Parathyroid adenoma (tissue), 2 donors: Measurements from ENCODE around the gene ADI1.
A peak's percentile ranks its signal among the peaks of the same experiment; 100 is the strongest.

Source experiments
- H2AFZ ChIP-seq: fragments of 300-600 bp; sonication (generic); one replicate; pipeline ENCODE4 v1.7.0; 2017; ENCODE audit warnings: antibody characterized with exemption, mild to moderate bottlenecking
- H3K27ac ChIP-seq: fragments of 300-600 bp; sonication (generic); one replicate; pipeline ENCODE4 v1.7.0; 2017
- H3K27me3 ChIP-seq: fragments of 300-600 bp; sonication (generic); one replicate; pipeline ENCODE4 v1.7.0; 2017; ENCODE audit warnings: low read length; ENCODE audit not compliant: control insufficient read depth, insufficient read depth
- H3K36me3 ChIP-seq: fragments of 300-600 bp; sonication (generic); one replicate; pipeline ENCODE4 v1.7.0; 2017; ENCODE audit warnings: low read length; ENCODE audit not compliant: control insufficient read depth, insufficient read depth
- H3K4me1 ChIP-seq: fragments of 300-600 bp; sonication (generic); one replicate; pipeline ENCODE4 v1.7.0; 2017; ENCODE audit warnings: control low read depth
- H3K4me2 ChIP-seq: fragments of 300-600 bp; sonication (generic); one replicate; pipeline ENCODE4 v1.7.0; 2017; ENCODE audit warnings: low read length
- H3K4me3 ChIP-seq: fragments of 300-600 bp; sonication (generic); one replicate; pipeline ENCODE4 v1.7.0; 2017; ENCODE audit warnings: low read depth, low read length
- H3K79me2 ChIP-seq: fragments of 300-600 bp; sonication (generic); one replicate; pipeline ENCODE4 v1.7.0; 2017; ENCODE audit warnings: control low read depth
- H3K9ac ChIP-seq: fragments of 300-600 bp; sonication (generic); one replicate; pipeline ENCODE4 v1.7.0; 2017; ENCODE audit warnings: mild to moderate bottlenecking
- H3K9me3 ChIP-seq: fragments of 300-600 bp; sonication (generic); one replicate; pipeline ENCODE4 v1.7.0; 2017; ENCODE audit warnings: low read length; ENCODE audit not compliant: control insufficient read depth
- TF ChIP-seq, protein P1 (sequence below): fragments of 300-600 bp; sonication (generic); IDR thresholded peaks from one replicate; pipeline ENCODE4 v1.7.0; 2017; ENCODE audit warnings: antibody characterized with exemption, mild to moderate bottlenecking
- donor health status: primary hyperparathyroidism.

Gene ADI1

DNA sequence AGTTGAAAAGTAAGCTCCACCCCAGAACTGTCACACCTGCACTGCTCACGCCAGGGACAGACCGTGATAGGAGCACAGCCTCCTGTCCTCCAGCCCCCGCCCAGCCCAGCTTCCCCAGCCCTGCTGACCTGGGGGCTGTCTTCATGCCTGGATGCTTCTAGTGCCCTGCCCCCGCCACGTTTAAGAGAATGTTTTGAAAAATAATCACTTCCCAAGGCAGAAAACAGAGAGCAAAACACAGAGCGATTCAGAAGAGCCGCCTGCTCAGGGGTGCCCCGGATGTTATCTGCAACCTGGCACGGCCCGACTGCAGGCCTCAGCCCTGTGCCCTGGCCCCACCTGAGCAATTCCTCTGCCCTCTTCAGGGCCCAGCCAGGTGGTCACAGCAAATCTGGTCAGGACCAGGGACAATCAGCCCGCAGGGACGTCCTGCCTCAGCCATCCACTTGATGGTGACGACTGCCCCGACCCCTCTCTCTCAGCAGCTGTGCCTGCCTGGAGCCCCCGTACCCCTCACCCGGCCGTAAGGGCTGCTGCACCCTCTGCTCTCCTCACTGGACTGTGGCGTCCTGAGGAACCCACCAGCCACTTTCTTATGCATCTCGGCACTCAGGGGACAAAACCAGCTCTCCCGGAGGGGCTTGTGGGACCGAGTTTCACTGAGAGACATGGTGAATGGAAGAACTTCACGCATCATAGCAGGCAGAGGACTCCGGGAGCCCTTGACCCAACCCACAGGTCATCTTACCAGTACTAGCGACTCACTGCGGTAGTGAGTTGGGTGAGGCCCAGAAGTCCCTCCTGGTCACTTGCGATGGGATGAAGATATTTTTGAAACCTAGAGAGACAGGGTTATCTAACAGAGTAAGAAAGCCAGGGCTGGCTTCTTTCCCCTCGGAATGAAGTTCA is 30.2 kb downstream of the ADI1 start:
- H3K4me3 ChIP-seq = peak overlapping the region; percentile 25
- H3K27me3 ChIP-seq = no peaks in the 10 kb centered on the region
- H3K4me2 ChIP-seq = peak overlapping the region; percentile 59
- no peaks in the 10 kb centered on the region for H3K79me2 ChIP-seq
- H3K9me3 ChIP-seq = no peaks in the 10 kb centered on the region
- no peaks in the 10 kb centered on the region for H3K36me3 ChIP-seq
- H3K4me1 ChIP-seq = peaks cover 19% of the 10 kb centered on the region
- H2AFZ ChIP-seq = peak overlapping the region; percentile 99
- TF ChIP-seq, protein P1, sequence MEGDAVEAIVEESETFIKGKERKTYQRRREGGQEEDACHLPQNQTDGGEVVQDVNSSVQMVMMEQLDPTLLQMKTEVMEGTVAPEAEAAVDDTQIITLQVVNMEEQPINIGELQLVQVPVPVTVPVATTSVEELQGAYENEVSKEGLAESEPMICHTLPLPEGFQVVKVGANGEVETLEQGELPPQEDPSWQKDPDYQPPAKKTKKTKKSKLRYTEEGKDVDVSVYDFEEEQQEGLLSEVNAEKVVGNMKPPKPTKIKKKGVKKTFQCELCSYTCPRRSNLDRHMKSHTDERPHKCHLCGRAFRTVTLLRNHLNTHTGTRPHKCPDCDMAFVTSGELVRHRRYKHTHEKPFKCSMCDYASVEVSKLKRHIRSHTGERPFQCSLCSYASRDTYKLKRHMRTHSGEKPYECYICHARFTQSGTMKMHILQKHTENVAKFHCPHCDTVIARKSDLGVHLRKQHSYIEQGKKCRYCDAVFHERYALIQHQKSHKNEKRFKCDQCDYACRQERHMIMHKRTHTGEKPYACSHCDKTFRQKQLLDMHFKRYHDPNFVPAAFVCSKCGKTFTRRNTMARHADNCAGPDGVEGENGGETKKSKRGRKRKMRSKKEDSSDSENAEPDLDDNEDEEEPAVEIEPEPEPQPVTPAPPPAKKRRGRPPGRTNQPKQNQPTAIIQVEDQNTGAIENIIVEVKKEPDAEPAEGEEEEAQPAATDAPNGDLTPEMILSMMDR = no peak
- peak overlapping the region; percentile 37 for H3K9ac ChIP-seq
- peak overlapping the region; percentile 87 for H3K27ac ChIP-seq

DNA sequence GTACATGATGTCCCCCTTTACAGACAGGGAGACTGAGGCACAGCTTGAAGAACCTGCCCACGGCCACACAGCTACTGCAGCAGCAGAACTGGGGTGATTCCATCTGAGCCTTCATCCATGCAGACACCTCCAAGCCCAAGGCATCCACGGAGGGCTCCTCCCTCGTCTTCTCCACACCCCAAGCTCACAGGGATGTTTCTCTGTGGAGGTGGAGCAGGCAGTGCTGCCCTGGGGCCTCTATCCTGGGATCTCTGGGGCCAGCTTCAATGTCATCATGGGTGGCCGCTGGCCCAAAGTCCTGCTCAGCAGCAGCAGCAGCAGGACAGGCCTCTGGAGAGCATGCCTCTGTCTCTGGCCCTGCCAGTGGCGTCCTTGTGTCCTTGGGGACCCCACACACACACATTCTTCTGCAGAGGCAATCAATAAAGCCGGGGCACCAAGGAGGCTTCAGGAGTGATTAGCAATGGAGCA is 31.2 kb downstream of the ADI1 start:
- Histone ChIP-seq H3K9ac (no peak overlapping the region), H3K27me3 (no peaks in the 10 kb centered on the region)
- TF ChIP-seq, protein P1 = no peak

DNA sequence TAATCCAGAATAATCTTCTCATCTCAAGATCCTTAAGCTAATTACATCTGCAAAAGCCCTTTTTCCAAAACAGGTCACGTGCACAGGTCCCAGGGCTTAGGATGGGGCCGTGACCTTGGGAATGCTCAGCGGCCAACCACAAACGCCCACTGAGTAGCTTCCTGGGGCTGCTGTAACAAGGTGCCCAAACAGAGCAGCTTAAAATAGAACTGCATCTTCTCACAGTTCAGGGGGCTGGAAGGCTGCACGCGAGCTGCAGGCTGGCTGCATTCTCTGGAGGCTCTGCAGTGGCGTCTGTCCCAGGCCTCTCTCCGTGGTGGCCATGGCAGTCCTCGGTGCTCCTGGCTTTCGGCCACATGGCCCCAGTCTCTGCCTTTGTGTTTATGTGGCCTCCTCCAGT is 31.9 kb downstream of the ADI1 start:
- H3K9me3 ChIP-seq = no peaks in the 10 kb centered on the region
- H3K79me2 ChIP-seq = no peaks in the 10 kb centered on the region
- no peak overlapping the region for H3K27ac ChIP-seq
- TF ChIP-seq, protein P1 = no peak
- no peak overlapping the region for H2AFZ ChIP-seq
- H3K4me1 ChIP-seq = peaks cover 17% of the 10 kb centered on the region
- H3K36me3 ChIP-seq = no peaks in the 10 kb centered on the region
- H3K4me3 ChIP-seq = no peak overlapping the region
- no peak overlapping the region for H3K9ac ChIP-seq
- H3K27me3 ChIP-seq = no peaks in the 10 kb centered on the region
- no peak overlapping the region for H3K4me2 ChIP-seq

More for the DNA sequence above, 31.2 kb downstream of the ADI1 start:
- no peaks in the 10 kb centered on the region for H3K36me3 ChIP-seq
- peak overlapping the region; percentile 99 for H2AFZ ChIP-seq
- no peak overlapping the region for H3K4me3 ChIP-seq
- H3K27ac ChIP-seq = peak overlapping the region; percentile 87
- no peaks in the 10 kb centered on the region for H3K79me2 ChIP-seq
- no peaks in the 10 kb centered on the region for H3K9me3 ChIP-seq
- peaks cover 17% of the 10 kb centered on the region for H3K4me1 ChIP-seq
- H3K4me2 ChIP-seq = no peak overlapping the region

DNA sequence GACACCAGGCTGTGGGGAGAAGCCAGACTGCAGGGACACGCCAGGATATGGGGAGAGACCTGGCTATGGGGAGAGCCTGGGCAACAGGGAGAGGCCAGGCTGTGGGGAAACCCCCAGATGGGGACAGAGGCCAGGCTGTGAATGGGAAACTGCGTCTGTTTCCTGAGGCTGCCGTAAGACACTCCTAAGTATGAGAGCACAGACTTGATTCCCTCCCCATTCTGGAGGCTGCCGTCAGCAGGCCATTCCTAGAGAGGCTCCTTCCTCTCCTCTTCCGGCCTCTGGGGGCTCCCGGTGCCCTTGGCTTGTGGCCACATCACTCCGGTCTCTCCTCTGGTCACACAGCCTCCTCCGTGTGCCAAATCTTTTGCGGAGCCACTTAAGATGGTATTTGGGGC is 32.3 kb downstream of the ADI1 start:
- no peak overlapping the region for H3K4me3 ChIP-seq
- no peak overlapping the region for H2AFZ ChIP-seq
- H3K9ac ChIP-seq = no peak overlapping the region
- TF ChIP-seq, protein P1 = no peak
- H3K9me3 ChIP-seq = no peaks in the 10 kb centered on the region
- H3K4me1 ChIP-seq = peaks cover 17% of the 10 kb centered on the region
- no peaks in the 10 kb centered on the region for H3K27me3 ChIP-seq
- no peak overlapping the region for H3K4me2 ChIP-seq
- H3K79me2 ChIP-seq = no peaks in the 10 kb centered on the region
- no peaks in the 10 kb centered on the region for H3K36me3 ChIP-seq
- H3K27ac ChIP-seq = no peak overlapping the region
